HG03095 (cell line): ENCODE measurements around the gene SNX7.

Source experiments
- ATAC-seq: cut with Tn5 transposase; IDR thresholded peaks from one replicate; pipeline ENCODE4 v1.9.1; 2021; ENCODE audit warnings: moderate library complexity; ENCODE audit not compliant: unreplicated experiment

The SNX7 gene

DNA sequence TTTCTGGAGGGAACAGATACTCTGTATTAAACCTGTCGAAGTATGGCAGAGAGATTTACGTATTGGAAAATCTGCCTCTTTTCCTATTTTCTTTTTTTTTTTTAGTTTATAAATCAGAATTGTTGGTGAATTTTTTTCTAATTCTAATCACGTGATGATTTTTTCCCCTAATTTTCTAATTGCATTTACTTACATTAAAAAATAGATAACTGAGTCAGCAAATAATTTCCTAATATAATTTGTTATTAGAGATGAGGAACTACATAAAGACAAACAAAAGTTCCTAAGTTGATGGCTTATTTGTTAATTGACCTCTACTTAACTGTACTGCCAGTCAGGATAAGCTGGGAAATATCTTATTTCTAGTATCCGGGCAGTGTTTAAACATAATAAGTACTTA, 34.6 kb downstream of the SNX7 start:
- no peak for ATAC-seq

DNA sequence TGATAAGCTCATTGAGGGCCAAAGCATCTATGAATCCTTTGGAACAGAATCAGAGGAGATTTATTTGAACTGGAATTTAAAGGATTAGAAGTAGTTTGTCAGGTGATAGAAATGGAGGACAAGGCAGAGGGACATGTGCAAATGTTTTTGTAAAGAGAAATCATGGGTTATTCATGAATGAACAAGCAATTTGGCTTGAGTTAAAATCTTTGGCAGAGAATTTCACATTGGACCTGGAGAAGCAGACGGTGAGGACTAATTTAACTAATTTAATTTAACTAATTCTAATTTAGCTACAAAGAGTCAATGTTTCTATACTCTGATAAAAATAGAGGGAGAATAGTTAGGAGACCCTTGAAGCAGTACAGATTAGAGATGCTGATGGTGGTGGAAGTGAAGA, 36.3 kb downstream of the SNX7 start:
- no peak for ATAC-seq

DNA sequence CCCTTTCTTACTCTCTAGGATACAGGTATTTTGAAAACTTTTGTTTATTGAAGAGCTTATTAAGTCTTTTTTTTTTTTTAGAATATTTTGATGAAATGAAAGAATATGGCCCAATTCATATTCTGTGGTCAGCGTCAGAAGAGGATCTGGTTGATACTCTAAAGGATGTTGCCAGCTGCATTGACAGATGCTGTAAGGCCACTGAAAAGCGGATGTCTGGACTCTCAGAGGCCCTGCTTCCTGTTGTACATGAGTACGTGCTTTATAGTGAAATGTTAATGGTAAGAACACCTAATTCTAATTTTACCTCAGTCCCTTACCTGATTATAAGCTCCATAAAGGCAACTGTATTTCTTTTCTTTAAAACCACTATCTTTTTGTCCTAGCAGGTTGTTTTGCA, 37.1 kb downstream of the SNX7 start:
- no peak for ATAC-seq

- no peak for ATAC-seq
Observed at GRCh38 chr1:98700228-98700627, 38.7 kb downstream of the SNX7 start.

DNA sequence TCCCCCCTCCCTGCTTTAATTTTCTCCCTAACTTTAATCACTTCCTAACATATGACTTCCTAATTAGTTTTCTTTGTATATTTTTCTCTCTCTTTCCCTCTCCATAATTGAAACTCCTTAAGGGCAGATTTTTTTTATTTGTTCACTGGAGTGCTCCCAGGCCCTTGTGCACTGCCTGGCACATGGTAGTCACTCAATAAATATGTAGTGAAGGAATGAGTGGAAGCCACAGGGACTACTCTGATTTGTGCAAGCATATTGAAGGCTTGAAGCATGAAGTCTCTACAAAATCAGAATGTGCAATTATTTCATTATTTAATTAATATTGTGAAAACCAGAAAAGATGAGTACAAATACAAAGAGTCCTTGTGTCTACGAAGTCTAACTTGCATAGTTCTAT, 41.5 kb downstream of the SNX7 start:
- no peak for ATAC-seq

GRCh38 chr1:98704474-98704873, 43.0 kb downstream of the SNX7 start:
- no peak for ATAC-seq

DNA sequence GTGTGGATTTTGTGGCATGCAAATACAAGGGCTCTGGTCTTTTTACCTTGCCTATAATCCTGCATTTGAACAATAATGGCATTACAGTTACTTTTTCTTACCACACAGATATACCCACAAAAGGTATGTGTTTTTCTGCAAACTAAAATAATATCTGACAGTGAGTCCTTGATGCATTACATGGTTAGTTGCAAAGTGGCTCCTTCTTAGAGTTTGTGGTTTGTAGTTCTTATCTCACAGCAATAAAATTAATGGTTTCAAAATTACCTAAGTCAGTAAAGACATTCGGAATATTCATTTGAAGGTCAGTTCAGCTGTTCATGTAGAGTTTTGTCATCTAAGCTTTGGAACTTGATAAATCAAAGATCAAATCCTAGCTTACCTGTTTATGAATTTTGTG, 43.5 kb downstream of the SNX7 start:
- no peak for ATAC-seq

DNA sequence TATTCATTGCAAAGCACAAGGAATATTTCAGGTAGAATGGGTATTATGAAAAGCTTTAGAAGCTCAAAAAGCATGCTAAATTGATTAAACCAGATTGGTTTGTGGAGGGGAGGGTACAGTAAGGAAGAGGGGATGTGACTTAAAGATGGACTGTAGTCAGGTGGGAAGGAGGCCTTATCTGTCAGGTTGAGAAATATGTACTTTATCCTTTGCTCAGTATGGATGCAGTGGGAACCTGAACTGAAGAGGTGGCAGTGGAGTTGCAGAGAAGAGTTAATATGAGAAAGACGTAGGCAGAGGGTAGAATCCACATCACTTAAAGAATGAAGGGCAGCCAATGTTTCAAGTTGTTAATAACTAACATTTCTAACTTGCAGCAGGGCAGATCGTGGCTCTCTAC, 44.1 kb downstream of the SNX7 start:
- ATAC-seq, result no peak

GRCh38 chr1:98706173-98706843, 44.8 kb downstream of the SNX7 start:
- ATAC-seq, result no peak

DNA sequence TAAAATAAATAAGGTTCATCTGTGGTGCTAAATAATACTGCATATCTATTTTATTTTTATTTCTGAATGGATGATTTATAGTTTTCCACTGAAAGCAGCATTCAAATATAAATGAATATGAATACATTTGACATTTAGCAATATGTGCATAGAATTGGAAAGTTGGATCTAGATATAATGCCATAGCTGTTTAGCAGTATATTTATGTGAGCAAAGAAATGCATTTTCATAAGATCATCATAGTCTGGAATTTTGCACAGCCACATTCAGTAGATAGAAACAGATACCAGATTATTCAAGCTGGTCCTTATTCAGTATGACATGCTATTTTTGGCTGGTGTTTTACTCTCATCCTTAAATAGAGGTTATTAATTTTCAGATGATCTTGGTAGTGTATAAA, 46.0 kb downstream of the SNX7 start:
- no peak for ATAC-seq

DNA sequence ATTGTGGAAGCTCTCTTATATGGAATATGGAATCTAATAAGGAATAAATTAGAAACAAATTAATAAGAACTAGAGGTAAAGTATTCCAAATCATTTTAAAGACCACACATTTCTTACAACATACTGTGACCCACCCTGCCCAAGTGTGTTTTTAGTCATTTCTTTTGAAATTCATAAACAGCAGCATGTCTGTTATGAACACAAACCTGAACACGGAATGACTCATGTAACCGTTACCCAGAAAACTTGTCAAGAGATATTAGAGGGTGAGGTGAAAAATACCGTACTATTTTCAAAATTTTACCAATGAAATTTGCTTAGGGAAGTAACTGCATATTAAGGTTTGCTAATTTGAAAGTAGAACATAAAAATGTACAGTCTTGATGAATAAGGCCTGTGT, 48.4 kb downstream of the SNX7 start:
- no peak for ATAC-seq

DNA sequence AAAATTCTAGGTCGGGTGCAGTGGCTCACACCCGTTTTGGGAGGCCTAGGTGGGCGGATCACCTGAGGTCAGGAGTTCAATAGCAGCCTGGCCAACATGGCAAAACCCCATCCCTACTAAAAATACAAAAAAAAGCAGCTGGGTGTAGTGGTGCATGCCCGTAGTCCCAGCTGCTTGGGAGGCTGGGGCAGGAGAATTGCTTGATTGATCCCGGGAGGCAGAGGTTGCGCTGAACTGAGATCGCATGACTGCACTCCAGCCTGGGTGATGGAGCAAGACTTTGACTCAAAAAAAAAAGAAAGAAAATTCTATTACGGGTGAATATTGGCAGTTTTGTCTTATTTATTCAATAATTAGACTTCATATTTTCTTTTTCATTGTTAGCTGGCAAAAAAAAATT, 62.1 kb downstream of the SNX7 start:
- ATAC-seq, result no peak

- ATAC-seq, result no peak
Observed at GRCh38 chr1:98732985-98733781, 71.7 kb downstream of the SNX7 start.

- no peak for ATAC-seq
Observed at GRCh38 chr1:98733782-98734112, 72.2 kb downstream of the SNX7 start.

DNA sequence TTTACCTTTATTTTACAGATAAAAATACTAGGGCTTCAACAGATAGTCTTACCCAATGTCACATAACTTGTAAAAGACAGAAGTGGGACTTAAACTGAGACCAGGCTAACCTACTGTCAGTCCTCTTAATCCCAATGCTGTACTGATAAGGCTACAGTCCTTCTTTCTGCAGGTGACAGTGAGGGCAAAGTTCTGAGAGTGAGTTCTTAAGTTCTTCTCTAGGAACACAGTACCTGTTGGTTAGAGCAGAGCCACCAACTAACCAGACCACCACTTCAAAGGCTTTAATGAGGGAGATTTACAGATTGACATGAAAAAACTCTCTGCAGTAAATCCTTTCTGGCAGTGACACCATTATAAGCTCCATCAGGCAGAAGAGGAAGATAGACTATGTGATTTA, 74.2 kb downstream of the SNX7 start:
- ATAC-seq, result no peak

GRCh38 chr1:98737835-98738234, 76.3 kb downstream of the SNX7 start:
- ATAC-seq, result no peak

- ATAC-seq, result no peak
Observed at GRCh38 chr1:98739762-98740161, 78.2 kb downstream of the SNX7 start.

DNA sequence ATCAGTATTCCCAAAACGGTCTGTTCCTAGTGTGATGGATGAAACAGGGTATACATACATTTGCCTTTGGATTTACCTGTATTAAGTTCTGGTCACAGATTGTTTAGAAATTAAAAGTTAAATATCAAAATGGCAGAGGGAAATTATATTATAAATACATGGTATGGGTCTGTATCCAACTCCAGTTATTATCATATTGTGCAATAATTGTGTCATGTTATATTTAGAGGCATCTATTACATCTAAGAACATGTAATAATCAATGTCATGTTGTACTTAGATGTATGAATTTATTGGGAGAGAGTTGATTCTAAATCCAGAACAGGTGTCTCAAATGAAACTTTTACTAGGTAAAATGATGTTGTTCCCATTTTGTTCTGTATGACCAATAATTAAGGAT, 79.6 kb downstream of the SNX7 start:
- no peak for ATAC-seq

DNA sequence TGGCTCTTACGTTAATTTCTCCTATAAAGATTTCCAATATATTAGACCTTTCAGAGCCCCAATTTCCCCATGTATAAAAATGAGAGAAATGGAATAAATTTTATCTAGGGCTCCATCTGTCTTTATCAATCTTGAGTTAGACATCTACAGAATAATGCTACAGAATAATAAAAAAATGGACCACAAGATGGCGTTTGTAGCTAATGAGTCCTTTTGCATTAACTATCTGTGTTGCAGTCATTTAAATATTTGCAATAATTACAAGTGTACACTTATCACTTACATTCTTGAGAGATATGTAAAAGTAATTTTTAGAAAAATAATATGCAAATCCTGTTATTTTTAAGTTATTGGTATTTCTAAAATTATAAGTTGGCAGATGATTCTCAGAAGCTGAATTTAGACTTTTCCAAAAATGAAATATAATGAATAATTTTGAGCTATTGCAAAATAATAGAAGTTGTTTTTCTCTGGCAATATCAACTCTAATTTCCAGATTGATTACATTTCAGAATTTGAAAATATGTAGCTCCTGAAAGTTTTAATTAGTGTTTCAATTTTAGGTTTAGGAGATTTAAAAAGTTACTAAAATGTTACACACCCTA, 87.7 kb downstream of the SNX7 start:
- ATAC-seq, result no peak

- ATAC-seq, result no peak
Observed at GRCh38 chr1:98754176-98754575, 92.7 kb downstream of the SNX7 start.

DNA sequence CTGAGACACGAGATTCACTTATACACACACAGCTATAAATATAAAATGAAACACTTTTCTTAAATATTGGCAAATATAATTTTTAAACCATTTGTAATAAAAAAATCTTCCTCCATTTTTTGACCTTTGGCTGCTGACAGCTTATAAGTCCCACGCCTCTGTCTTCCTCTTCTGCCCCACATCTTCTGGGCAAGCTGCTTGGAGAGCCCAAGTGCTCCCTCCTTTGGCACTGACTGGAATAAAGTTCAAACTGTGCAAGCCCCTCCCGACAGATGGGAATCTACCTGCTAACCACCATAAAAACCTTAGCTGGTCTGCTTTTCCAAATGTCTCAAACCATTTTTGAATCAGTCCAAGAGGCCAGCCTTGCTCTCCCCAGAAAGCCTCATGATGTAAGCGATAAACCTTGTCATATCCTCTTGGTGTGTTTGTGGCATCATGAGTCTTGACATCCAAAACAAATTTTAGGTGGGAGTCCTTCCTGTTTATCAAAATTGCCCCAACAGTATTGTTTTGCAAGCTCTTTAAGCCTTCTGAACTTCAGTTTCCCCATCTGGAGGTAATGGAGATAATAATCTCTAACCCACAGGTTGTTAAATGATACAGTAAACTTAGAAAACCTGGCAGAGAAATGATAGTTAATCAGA, 99.8 kb downstream of the SNX7 start:
- no peak for ATAC-seq
